ENCODE data around the gene ZNF766.

Gene ZNF766

GRCh38 chr19:52273301-52273700 lies 3.9 kb downstream of the ZNF766 start:
- Histone ChIP-seq H3K9me3 (ENCODE audit: severe bottlenecking) (peaks cover 4% of the 10 kb centered on the region), H3K27ac (ENCODE audit: poor library complexity, severe bottlenecking) (no peak overlapping the region), H3K27me3 (ENCODE audit: insufficient read depth, poor library complexity, severe bottlenecking) (no peaks in the 10 kb centered on the region), H3K4me3 (ENCODE audit: severe bottlenecking) (no peak overlapping the region), H3K36me3 (ENCODE audit: low read depth) (peaks cover 46% of the 10 kb centered on the region), H3K4me1 (ENCODE audit: insufficient read depth, poor library complexity, severe bottlenecking) (no peaks in the 10 kb centered on the region)
- DNase-seq (ENCODE audit: low spot score) (no peak), ATAC-seq (ENCODE audit: low read depth) (no peak)
- no peak for TF ChIP-seq CTCF (IDR thresholded peaks at IDR 0.05; ENCODE audit: poor library complexity, severe bottlenecking)

- Histone ChIP-seq H3K4me3 (ENCODE audit: severe bottlenecking) (no peak overlapping the region), H3K27me3 (ENCODE audit: insufficient read depth, poor library complexity, severe bottlenecking) (no peaks in the 10 kb centered on the region), H3K4me1 (ENCODE audit: insufficient read depth, poor library complexity, severe bottlenecking) (no peaks in the 10 kb centered on the region), H3K36me3 (ENCODE audit: low read depth) (peaks cover 49% of the 10 kb centered on the region), H3K27ac (ENCODE audit: poor library complexity, severe bottlenecking) (no peak overlapping the region), H3K9me3 (ENCODE audit: severe bottlenecking) (peaks cover 4% of the 10 kb centered on the region)
- TF ChIP-seq CTCF (IDR thresholded peaks at IDR 0.05; ENCODE audit: poor library complexity, severe bottlenecking), result no peak
- DNase-seq (ENCODE audit: low spot score) (no peak), ATAC-seq (ENCODE audit: low read depth) (no peak)
These were observed 4.8 kb downstream of the ZNF766 start for GRCh38 chr19:52274191-52274590.

DNA sequence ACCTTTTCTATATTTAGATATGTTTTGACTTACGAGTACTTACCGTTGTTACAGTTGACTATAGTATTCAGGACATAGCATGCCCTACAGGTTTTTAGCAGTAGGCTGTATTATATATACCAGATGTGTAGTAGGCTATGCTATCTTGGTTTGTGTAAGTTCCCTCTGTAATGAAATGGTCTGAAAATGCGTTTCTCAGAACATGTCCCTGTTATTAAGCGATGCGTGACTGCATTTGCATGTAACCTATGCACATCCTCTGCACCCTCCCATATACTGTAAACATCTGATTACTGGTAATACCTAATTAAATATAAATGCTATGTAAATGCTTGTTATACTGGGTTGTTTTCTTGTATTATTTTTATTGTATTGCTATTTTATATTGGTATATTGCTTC lies 6.6 kb downstream of the ZNF766 start:
- Histone ChIP-seq H3K4me3 (ENCODE audit: severe bottlenecking) (no peak overlapping the region), H3K36me3 (ENCODE audit: low read depth) (peaks cover 54% of the 10 kb centered on the region), H3K9me3 (ENCODE audit: severe bottlenecking) (peaks cover 4% of the 10 kb centered on the region), H3K4me1 (ENCODE audit: insufficient read depth, poor library complexity, severe bottlenecking) (no peaks in the 10 kb centered on the region), H3K27me3 (ENCODE audit: insufficient read depth, poor library complexity, severe bottlenecking) (no peaks in the 10 kb centered on the region), H3K27ac (ENCODE audit: poor library complexity, severe bottlenecking) (no peak overlapping the region)
- no peak for TF ChIP-seq CTCF (IDR thresholded peaks at IDR 0.05; ENCODE audit: poor library complexity, severe bottlenecking)
- DNase-seq (ENCODE audit: low spot score) (no peak), ATAC-seq (ENCODE audit: low read depth) (no peak)

DNA sequence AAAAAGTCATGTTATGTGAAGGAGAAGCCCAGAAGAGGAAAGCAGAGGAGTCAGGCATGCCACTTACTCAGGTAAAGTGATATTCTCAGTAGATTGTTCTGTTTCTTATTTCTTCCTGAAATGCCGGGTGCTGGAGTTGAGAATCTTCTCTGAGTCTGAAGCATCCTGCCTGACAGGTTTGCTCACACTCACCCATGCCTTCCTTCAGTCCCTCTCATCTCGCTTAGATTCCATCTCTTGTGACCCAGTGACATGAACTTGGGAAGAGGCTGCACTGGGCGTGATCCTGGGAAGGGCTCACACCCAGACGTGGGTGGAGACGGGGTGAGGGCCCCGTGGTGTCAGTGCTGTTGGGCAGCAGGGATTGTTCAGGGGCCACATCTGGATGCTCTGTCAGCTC lies 8.1 kb downstream of the ZNF766 start:
- Histone ChIP-seq H3K36me3 (ENCODE audit: low read depth) (peaks cover 52% of the 10 kb centered on the region), H3K27ac (ENCODE audit: poor library complexity, severe bottlenecking) (no peak overlapping the region), H3K27me3 (ENCODE audit: insufficient read depth, poor library complexity, severe bottlenecking) (no peaks in the 10 kb centered on the region), H3K4me3 (ENCODE audit: severe bottlenecking) (no peak overlapping the region), H3K9me3 (ENCODE audit: severe bottlenecking) (peaks cover 8% of the 10 kb centered on the region), H3K4me1 (ENCODE audit: insufficient read depth, poor library complexity, severe bottlenecking) (no peaks in the 10 kb centered on the region)
- DNase-seq (ENCODE audit: low spot score) (no peak), ATAC-seq (ENCODE audit: low read depth) (no peak)
- TF ChIP-seq CTCF (IDR thresholded peaks at IDR 0.05; ENCODE audit: poor library complexity, severe bottlenecking), result no peak

DNA sequence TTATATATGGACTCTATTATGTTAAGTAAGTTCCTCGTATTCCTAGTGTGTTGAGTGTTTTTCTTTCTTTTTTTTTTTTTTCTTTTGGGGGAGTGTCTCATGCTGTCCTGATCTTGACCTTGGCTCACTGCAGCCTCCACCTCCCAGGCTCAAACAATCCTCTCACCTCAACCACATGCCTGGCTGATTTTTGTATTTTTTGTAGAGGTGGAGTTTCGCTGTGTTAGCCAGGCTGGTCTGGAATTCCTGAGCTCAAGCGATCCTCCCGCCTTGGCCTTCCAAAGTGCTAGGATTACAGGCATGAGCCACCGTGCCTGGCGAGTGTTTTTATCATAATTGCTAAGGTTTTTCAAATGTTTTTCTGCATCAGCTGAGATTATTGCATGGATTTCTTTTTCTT lies 16.9 kb downstream of the ZNF766 start:
- no peak for DNase-seq (ENCODE audit: low spot score)
- Histone ChIP-seq H3K9me3 (ENCODE audit: severe bottlenecking) (peaks cover 9% of the 10 kb centered on the region), H3K4me3 (ENCODE audit: severe bottlenecking) (no peak overlapping the region), H3K27ac (ENCODE audit: poor library complexity, severe bottlenecking) (no peak overlapping the region), H3K4me1 (ENCODE audit: insufficient read depth, poor library complexity, severe bottlenecking) (no peaks in the 10 kb centered on the region), H3K36me3 (ENCODE audit: low read depth) (peaks cover 78% of the 10 kb centered on the region), H3K27me3 (ENCODE audit: insufficient read depth, poor library complexity, severe bottlenecking) (no peaks in the 10 kb centered on the region)
- ATAC-seq (ENCODE audit: low read depth), result no peak
- TF ChIP-seq CTCF (IDR thresholded peaks at IDR 0.05; ENCODE audit: poor library complexity, severe bottlenecking), result no peak
